IPS DF 6.9 (cell line): ENCODE measurements around the gene LYRM2.

ENCODE experiments used
- DNase-seq: peaks from one replicate; pipeline ENCODE4 v3.0.0-alpha.2; 2013; ENCODE audit warnings: low read depth, low spot score
- H3K27ac ChIP-seq: one replicate; pipeline ENCODE4 v1.5.1; 2013; ENCODE audit warnings: low read length, control low read depth
- H3K27me3 ChIP-seq: 2 replicates; pipeline ENCODE4 v1.6.1; 2013; ENCODE audit warnings: mild to moderate bottlenecking, low read length; ENCODE audit not compliant: control insufficient read depth, insufficient read depth
- H3K36me3 ChIP-seq: 2 replicates; pipeline ENCODE4 v1.6.1; 2013; ENCODE audit warnings: low read length; ENCODE audit not compliant: control insufficient read depth, insufficient read depth
- H3K4me1 ChIP-seq: 2 replicates; pipeline ENCODE4 v1.6.1; 2013; ENCODE audit warnings: low read length; ENCODE audit not compliant: control insufficient read depth, insufficient read depth
- H3K4me3 ChIP-seq: 2 replicates; pipeline ENCODE4 v1.5.1; 2013; ENCODE audit warnings: mild to moderate bottlenecking, low read length
- H3K9me3 ChIP-seq: 2 replicates; pipeline ENCODE4 v1.6.1; 2013; ENCODE audit warnings: low read length, inconsistent platforms; ENCODE audit not compliant: control insufficient read depth, insufficient read depth
- WGBS: extraction: QIAGEN DNeasy Blood & Tissue Kit; methylation state at CpG from one replicate; pipeline ENCODE4 v1.1.7; 2013; ENCODE audit warnings: mixed read lengths, missing lambda C conversion rate; ENCODE audit not compliant: insufficient read length, insufficient coverage; 5-methylcytosine and 5-hydroxymethylcytosine counted together

LYRM2 gene

GRCh38 chr6:89597988-89598387 lies 40.6 kb downstream of the LYRM2 start:
- H3K9me3 ChIP-seq: no peaks in the 10 kb centered on the region
- 0 out of 2 replicates have a peak, but pooled peaks cover 2% of the 10 kb centered on the region for H3K36me3 ChIP-seq
- 0 out of 2 replicates have a peak, but pooled peaks cover 3% of the 10 kb centered on the region for H3K4me1 ChIP-seq
- H3K27me3 ChIP-seq: no peaks in the 10 kb centered on the region
- no peak overlapping the region for H3K4me3 ChIP-seq
- no CpG with 5 or more reads among the region's 3 CpGs for WGBS
- no peak overlapping the region for H3K27ac ChIP-seq
- no peak for DNase-seq

GRCh38 chr6:89597372-89597771 lies 41.2 kb downstream of the LYRM2 start:
- Histone ChIP-seq H3K9me3 (no peaks in the 10 kb centered on the region), H3K27me3 (no peaks in the 10 kb centered on the region), H3K4me3 (no peak overlapping the region), H3K4me1 (no peaks in the 10 kb centered on the region), H3K27ac (no peak overlapping the region), H3K36me3 (no peaks in the 10 kb centered on the region)
- no CpG with 5 or more reads among the region's 2 CpGs for WGBS
- DNase-seq: no peak

- WGBS: no CpG with 5 or more reads among the region's 1 CpG
- Histone ChIP-seq H3K27ac (no peak overlapping the region), H3K4me1 (no peaks in the 10 kb centered on the region), H3K4me3 (no peak overlapping the region), H3K27me3 (no peaks in the 10 kb centered on the region), H3K9me3 (no peaks in the 10 kb centered on the region), H3K36me3 (no peaks in the 10 kb centered on the region)
- DNase-seq: no peak
These were observed 42.1 kb downstream of the LYRM2 start for GRCh38 chr6:89596484-89596883.

- WGBS: no CpG with 5 or more reads among the region's 2 CpGs
- Histone ChIP-seq H3K27me3 (no peaks in the 10 kb centered on the region), H3K4me3 (no peak overlapping the region), H3K36me3 (no peaks in the 10 kb centered on the region), H3K9me3 (no peaks in the 10 kb centered on the region), H3K27ac (no peak overlapping the region), H3K4me1 (no peaks in the 10 kb centered on the region)
- DNase-seq: no peak
These were observed 42.5 kb downstream of the LYRM2 start for GRCh38 chr6:89596056-89596455.

GRCh38 chr6:89591745-89592144 lies 46.8 kb downstream of the LYRM2 start:
- Histone ChIP-seq H3K27me3 (no peaks in the 10 kb centered on the region), H3K4me1 (no peaks in the 10 kb centered on the region), H3K27ac (no peak overlapping the region), H3K36me3 (no peaks in the 10 kb centered on the region), H3K9me3 (no peaks in the 10 kb centered on the region), H3K4me3 (no peak overlapping the region)
- WGBS: no CpG with 5 or more reads among the region's 4 CpGs
- DNase-seq: no peak

- no peak overlapping the region for H3K27ac ChIP-seq
- H3K4me3 ChIP-seq: no peak overlapping the region
- WGBS: no CpG with 5 or more reads among the region's 2 CpGs
- no peaks in the 10 kb centered on the region for H3K36me3 ChIP-seq
- H3K9me3 ChIP-seq: no peaks in the 10 kb centered on the region
- no peaks in the 10 kb centered on the region for H3K27me3 ChIP-seq
- no peak for DNase-seq
- H3K4me1 ChIP-seq: no peaks in the 10 kb centered on the region
These were observed 48.4 kb downstream of the LYRM2 start for GRCh38 chr6:89590133-89590532.

- Histone ChIP-seq H3K4me3 (no peak overlapping the region), H3K9me3 (no peaks in the 10 kb centered on the region), H3K36me3 (no peaks in the 10 kb centered on the region), H3K4me1 (no peaks in the 10 kb centered on the region), H3K27ac (no peak overlapping the region), H3K27me3 (no peaks in the 10 kb centered on the region)
- no peak for DNase-seq
- WGBS: no CpG with 5 or more reads among the region's 7 CpGs
These were observed 49.1 kb downstream of the LYRM2 start for GRCh38 chr6:89589297-89590025.

GRCh38 chr6:89585154-89585553 lies 53.4 kb downstream of the LYRM2 start:
- no peak for DNase-seq
- Histone ChIP-seq H3K36me3 (no peaks in the 10 kb centered on the region), H3K4me3 (no peak overlapping the region), H3K9me3 (no peaks in the 10 kb centered on the region), H3K4me1 (0 out of 2 replicates have a peak, but pooled peaks cover 1% of the 10 kb centered on the region), H3K27ac (no peak overlapping the region), H3K27me3 (no peaks in the 10 kb centered on the region)
- WGBS: no CpG with 5 or more reads among the region's 1 CpG

GRCh38 chr6:89584539-89584938 lies 54.0 kb downstream of the LYRM2 start:
- no peak overlapping the region for H3K4me3 ChIP-seq
- no peaks in the 10 kb centered on the region for H3K36me3 ChIP-seq
- H3K27me3 ChIP-seq: no peaks in the 10 kb centered on the region
- 0 out of 2 replicates have a peak, but pooled peaks cover 1% of the 10 kb centered on the region for H3K4me1 ChIP-seq
- DNase-seq: no peak
- no peaks in the 10 kb centered on the region for H3K9me3 ChIP-seq
- no peak overlapping the region for H3K27ac ChIP-seq
- no CpG with 5 or more reads among the region's 3 CpGs for WGBS

GRCh38 chr6:89583559-89583958 lies 55.0 kb downstream of the LYRM2 start:
- WGBS: no CpG with 5 or more reads among the region's 2 CpGs
- no peaks in the 10 kb centered on the region for H3K27me3 ChIP-seq
- H3K36me3 ChIP-seq: no peaks in the 10 kb centered on the region
- H3K9me3 ChIP-seq: no peaks in the 10 kb centered on the region
- no peak overlapping the region for H3K27ac ChIP-seq
- H3K4me3 ChIP-seq: no peak overlapping the region
- no peak for DNase-seq
- 0 out of 2 replicates have a peak, but pooled peaks cover 1% of the 10 kb centered on the region for H3K4me1 ChIP-seq
